ENCODE measurements around the gene TRIM8. TPM values are rescaled to one million over a fixed set of nuclear protein-coding genes. Genes with fewer than 3 reads are reported as not detected.
A peak's percentile ranks its signal among the peaks of the same experiment; 100 is the strongest.

TRIM8 gene
- total and polyA plus RNA-seq, 2 donors (not counting 3 experiments of a cell fraction or from before 2014, with no cell fraction given), result 74.1 to 114 TPM

DNA sequence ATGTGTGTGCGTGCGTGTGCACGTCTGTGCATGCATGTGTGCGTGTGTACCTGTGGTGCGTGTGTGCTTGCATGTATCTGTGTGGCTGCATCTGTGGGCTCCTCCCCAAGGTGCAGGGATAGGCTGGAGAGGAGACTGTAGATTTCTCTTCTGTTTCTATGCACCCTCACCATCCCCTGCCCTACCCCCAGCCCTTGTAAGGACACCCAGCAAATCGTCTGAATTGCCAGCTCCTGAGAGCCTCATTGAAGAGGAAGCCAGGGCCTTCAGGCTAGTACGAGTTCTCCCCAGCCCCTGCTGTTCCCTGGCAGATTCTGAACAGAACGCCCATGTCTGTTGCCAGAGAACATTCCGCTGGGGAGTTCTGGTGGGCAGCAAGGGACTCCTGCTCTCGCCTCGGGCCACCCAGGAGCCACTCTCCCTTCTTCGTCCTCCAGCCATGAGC is 17.0 kb upstream of the TRIM8 start:
- H3K4me2 ChIP-seq (ENCODE audit: insufficient read depth, low read length), result no peak overlapping the region
- intact Hi-C loops (cut with micrococcal nuclease) (no loop called here), dilution Hi-C loops (cut with MboI; ENCODE audit: extremely low pct_ligation_motif_present, low sequenced_read_pairs) (no loop called here)
- H3K9ac ChIP-seq (replicated peaks; ENCODE audit: extremely low read depth, insufficient read depth, low read length), result peak overlapping the region; percentile 79
- no peaks in the 10 kb centered on the region for H3K79me2 ChIP-seq (ENCODE audit: control insufficient read depth, insufficient read depth, low read length)
- ChIA-PET POLR2A (interaction anchor here (0.8 to 1.5 kb wide), 4 partner anchors 15 to 125 kb away, joined by 4 to 5 read pairs (median 4); partner anchors contain the start of genes ACTR1A and TRIM8), CTCF (interaction anchor here (0.6 to 4.8 kb wide), 12 partner anchors 8 to 124 kb away, joined by 3 to 56 read pairs (median 5); partner anchors contain the start of genes ACTR1A and SUFU)
- no peak for DNase-seq (ENCODE audit: low read depth, low spot score)
- H3K9me3 ChIP-seq (replicated peaks; ENCODE audit: control insufficient read depth, insufficient read depth, low read length), result no peaks in the 10 kb centered on the region
- no peaks in the 10 kb centered on the region for H3K27me3 ChIP-seq (ENCODE audit: control insufficient read depth in 2 of 2, insufficient read depth in 2 of 2, low read length in 2 of 2)
- peaks cover 49% of the 10 kb centered on the region for H3K4me1 ChIP-seq (ENCODE audit: control insufficient read depth, extremely low read depth, insufficient read depth, low read length)
- H4K20me1 ChIP-seq (replicated peaks; ENCODE audit: control insufficient read depth, extremely low read depth, insufficient read depth, low read length), result no peaks in the 10 kb centered on the region
- peak; percentile 67 for FAIRE-seq
- peak overlapping the region; percentile 97 for H3K27ac ChIP-seq (ENCODE audit: insufficient read depth, low read depth, low read length)
- peak overlapping the region; percentile 35 for H2AFZ ChIP-seq (ENCODE audit: low read depth, low read length)
- H3K36me3 ChIP-seq (ENCODE audit: control insufficient read depth in 2 of 2, extremely low read depth in 1 of 2, insufficient read depth in 2 of 2, low read length in 2 of 2), result peaks cover 0 to 1% of the 10 kb centered on the region in 2 experiments
- no peak for TF ChIP-seq MYC (IDR thresholded peaks at IDR 0.05; ENCODE audit: low read depth, low read length)
- TF ChIP-seq POLR2A (IDR thresholded peaks at IDR 0.05; ENCODE audit: low read depth, low read length), result no peak
- TF ChIP-seq POLR2AphosphoS5 (IDR thresholded peaks at IDR 0.05; ENCODE audit: insufficient read depth, low read depth, low read length), result no peak
- TF ChIP-seq JUN (IDR thresholded peaks at IDR 0.05; ENCODE audit: borderline replicate concordance, insufficient read depth, insufficient read length, low read depth), result no peak
- TF ChIP-seq, protein P1, sequence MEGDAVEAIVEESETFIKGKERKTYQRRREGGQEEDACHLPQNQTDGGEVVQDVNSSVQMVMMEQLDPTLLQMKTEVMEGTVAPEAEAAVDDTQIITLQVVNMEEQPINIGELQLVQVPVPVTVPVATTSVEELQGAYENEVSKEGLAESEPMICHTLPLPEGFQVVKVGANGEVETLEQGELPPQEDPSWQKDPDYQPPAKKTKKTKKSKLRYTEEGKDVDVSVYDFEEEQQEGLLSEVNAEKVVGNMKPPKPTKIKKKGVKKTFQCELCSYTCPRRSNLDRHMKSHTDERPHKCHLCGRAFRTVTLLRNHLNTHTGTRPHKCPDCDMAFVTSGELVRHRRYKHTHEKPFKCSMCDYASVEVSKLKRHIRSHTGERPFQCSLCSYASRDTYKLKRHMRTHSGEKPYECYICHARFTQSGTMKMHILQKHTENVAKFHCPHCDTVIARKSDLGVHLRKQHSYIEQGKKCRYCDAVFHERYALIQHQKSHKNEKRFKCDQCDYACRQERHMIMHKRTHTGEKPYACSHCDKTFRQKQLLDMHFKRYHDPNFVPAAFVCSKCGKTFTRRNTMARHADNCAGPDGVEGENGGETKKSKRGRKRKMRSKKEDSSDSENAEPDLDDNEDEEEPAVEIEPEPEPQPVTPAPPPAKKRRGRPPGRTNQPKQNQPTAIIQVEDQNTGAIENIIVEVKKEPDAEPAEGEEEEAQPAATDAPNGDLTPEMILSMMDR (IDR thresholded peaks at IDR 0.05; ENCODE audit: extremely low read depth in 1 of 2, insufficient read depth in 1 of 2, low read depth in 1 of 2, low read length in 2 of 2), result no peak
- TF ChIP-seq GATA2 (IDR thresholded peaks at IDR 0.05; ENCODE audit: insufficient read depth, insufficient read length, low read depth, low read length), result no peak
- TF ChIP-seq, protein P2, sequence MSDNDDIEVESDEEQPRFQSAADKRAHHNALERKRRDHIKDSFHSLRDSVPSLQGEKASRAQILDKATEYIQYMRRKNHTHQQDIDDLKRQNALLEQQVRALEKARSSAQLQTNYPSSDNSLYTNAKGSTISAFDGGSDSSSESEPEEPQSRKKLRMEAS (IDR thresholded peaks at IDR 0.05; ENCODE audit: insufficient read depth, insufficient read length), result no peak
- no peak for TF ChIP-seq EZH2 (IDR thresholded peaks at IDR 0.05; ENCODE audit: borderline replicate concordance, low read depth, low read length, severe bottlenecking)
- no peak overlapping the region for H3K4me3 ChIP-seq (replicated peaks in 1 of 3; ENCODE audit: insufficient read depth in 1 of 3, low read depth in 1 of 3, low read length in 3 of 3)
- BruUV-seq (replicated peaks), result TSS peak; percentile 34
- H3K9me1 ChIP-seq (replicated peaks; ENCODE audit: control insufficient read depth, extremely low read depth, insufficient read depth, low read length), result no peaks in the 10 kb centered on the region

Measured in endothelial cell of umbilical vein (primary cell).